Endothelial cell of umbilical vein (primary cell): ENCODE measurements around the gene RGS6. TPM values are rescaled to one million over a fixed set of nuclear protein-coding genes. Genes with fewer than 3 reads are reported as not detected.

Experiments
- BruUV-seq: library from RNA; stranded (reverse); fragments of 400-500 nt; replicated peaks from 2 replicates; lab custom pipeline; 2021; lab: Mats Ljungman, UMichigan
- CTCF ChIA-PET: fragments of 300-600, 350-600 bp; sonication (Branson Sonifier 250); formaldehyde crosslinking; loops from one replicate; lab custom pipeline; 2021; ENCODE audit warnings: antibody characterized with exemption, inconsistent platforms; lab: Charles Lee
- POLR2A ChIA-PET: fragments of 300-600, 350-600 bp; sonication (Branson Sonifier 250); formaldehyde crosslinking; loops from one replicate; lab custom pipeline; 2021; ENCODE audit warnings: antibody characterized with exemption, inconsistent platforms; lab: Charles Lee
- DNase-seq: peaks from one replicate; pipeline ENCODE4 v3.0.0-alpha.2; 2011; ENCODE audit warnings: low read depth, low spot score
- FAIRE-seq: peaks from 2 replicates; lab custom pipeline; 2011; peaks lifted over from hg19 to GRCh38; lab: Jason Lieb, UNC
- H2AFZ ChIP-seq: 2 replicates; pipeline ENCODE4 v1.6.0; 2012; ENCODE audit warnings: low read depth, low read length, control low read depth, inconsistent platforms
- H3K27ac ChIP-seq: 2 replicates; pipeline ENCODE4 v1.5.1; 2011; ENCODE audit warnings: low read depth, mild to moderate bottlenecking, control low read depth, low read length, moderate library complexity; ENCODE audit not compliant: insufficient read depth
- H3K27me3 ChIP-seq, 2 experiments: 2 replicates each; pipeline versions ENCODE4 v1.6.0 to v1.6.1; 2011; ENCODE audit warnings: low read length in 2 of 2, mixed read lengths in 1 of 2; ENCODE audit not compliant: control insufficient read depth in 2 of 2, insufficient read depth in 2 of 2
- H3K36me3 ChIP-seq, 2 experiments: 2 replicates in 1 of 2; 3 replicates in 1 of 2; pipeline ENCODE4 v1.5.1; 2011; ENCODE audit warnings: low read length in 2 of 2, mild to moderate bottlenecking in 1 of 2, moderate library complexity in 1 of 2; ENCODE audit not compliant: control insufficient read depth in 2 of 2, insufficient read depth in 2 of 2; ENCODE audit errors: extremely low read depth in 1 of 2
- H3K4me1 ChIP-seq: 3 replicates; pipeline ENCODE4 v1.5.1; 2011; ENCODE audit warnings: mild to moderate bottlenecking, low read length; ENCODE audit not compliant: control insufficient read depth, insufficient read depth; ENCODE audit errors: extremely low read depth
- H3K4me2 ChIP-seq: 2 replicates; pipeline ENCODE4 v1.6.1; 2011; ENCODE audit warnings: low read length, control low read depth, mixed read lengths; ENCODE audit not compliant: insufficient read depth
- H3K4me3 ChIP-seq, 3 experiments: fragments of 200-600 bp in 1 of 3; sonication (generic), shearing (Covaris generic) in 1 of 3; replicated peaks in 1 of 3; 2 replicates each; pipeline ENCODE4 v1.5.1; 2011 to 2016; ENCODE audit warnings: control low read depth in 3 of 3, low read length in 3 of 3, mild to moderate bottlenecking in 2 of 3, inconsistent platforms in 1 of 3, low read depth in 1 of 3, moderate library complexity in 1 of 3; ENCODE audit not compliant: insufficient read depth in 1 of 3
- H3K79me2 ChIP-seq: 2 replicates; pipeline ENCODE4 v1.6.0; 2012; ENCODE audit warnings: low read length, inconsistent platforms; ENCODE audit not compliant: control insufficient read depth, insufficient read depth
- H3K9ac ChIP-seq: replicated peaks from 2 replicates; pipeline ENCODE3; 2011; ENCODE audit warnings: low read length, control low read depth; ENCODE audit not compliant: insufficient read depth; ENCODE audit errors: extremely low read depth
- H3K9me1 ChIP-seq: replicated peaks from 3 replicates; pipeline ENCODE4 v1.6.0; 2011; ENCODE audit warnings: mild to moderate bottlenecking, low read length; ENCODE audit not compliant: control insufficient read depth, insufficient read depth; ENCODE audit errors: extremely low read depth
- H3K9me3 ChIP-seq: replicated peaks from 2 replicates; pipeline ENCODE4 v1.5.1; 2012; ENCODE audit warnings: low read length, inconsistent platforms; ENCODE audit not compliant: control insufficient read depth, insufficient read depth
- H4K20me1 ChIP-seq: replicated peaks from 2 replicates; pipeline ENCODE3; 2011; ENCODE audit warnings: mild to moderate bottlenecking, low read length; ENCODE audit not compliant: control insufficient read depth, insufficient read depth; ENCODE audit errors: extremely low read depth
- CTCF ChIP-seq, 2 donors: IDR thresholded peaks; 1 replicate in 1 of 2; 2 replicates in 1 of 2; pipeline ENCODE4 v1.5.1; 2011; ENCODE audit warnings: low read length in 2 of 2, mild to moderate bottlenecking in 2 of 2, moderate library complexity in 2 of 2, control low read depth in 1 of 2, inconsistent platforms in 1 of 2, low read depth in 1 of 2; ENCODE audit not compliant: insufficient read depth in 1 of 2; ENCODE audit errors: extremely low read depth in 1 of 2
- EZH2 ChIP-seq: IDR thresholded peaks from 2 replicates; pipeline ENCODE4 v1.6.1; 2012; ENCODE audit warnings: borderline replicate concordance, low read depth, mild to moderate bottlenecking, moderate library complexity, low read length, inconsistent platforms; ENCODE audit not compliant: severe bottlenecking
- FOS ChIP-seq: IDR thresholded peaks from 2 replicates; pipeline ENCODE4 v1.6.1; 2011; ENCODE audit warnings: mild to moderate bottlenecking, low read length, moderate library complexity, borderline replicate concordance; ENCODE audit not compliant: insufficient read depth
- GATA2 ChIP-seq: IDR thresholded peaks from 2 replicates; pipeline ENCODE4 v1.7.0; 2011; ENCODE audit warnings: low read depth, mild to moderate bottlenecking, moderate library complexity, mixed read lengths, low read length; ENCODE audit not compliant: insufficient read length, insufficient read depth
- JUN ChIP-seq: IDR thresholded peaks from 2 replicates; pipeline ENCODE4 v1.6.1; 2011; ENCODE audit warnings: borderline replicate concordance, low read depth; ENCODE audit not compliant: insufficient read length, insufficient read depth
- MAX ChIP-seq: IDR thresholded peaks from 2 replicates; pipeline ENCODE4 v1.6.1; 2011; ENCODE audit not compliant: insufficient read depth, insufficient read length
- MYC ChIP-seq: IDR thresholded peaks from one replicate; pipeline ENCODE4 v1.6.1; 2011; ENCODE audit warnings: mild to moderate bottlenecking, low read depth, low read length
- POLR2A ChIP-seq: IDR thresholded peaks from 2 replicates; pipeline ENCODE4 v1.6.1; 2012; ENCODE audit warnings: low read depth, mild to moderate bottlenecking, control low read depth, low read length
- POLR2AphosphoS5 ChIP-seq: IDR thresholded peaks from 2 replicates; pipeline ENCODE4 v1.6.1; 2012; ENCODE audit warnings: low read depth, mild to moderate bottlenecking, control low read depth, low read length, moderate library complexity; ENCODE audit not compliant: insufficient read depth
- dilution Hi-C: fragments of 300-500 bp; cut with MboI; formaldehyde crosslinking; loops from one replicate; pipeline ENCODE4 v1.15.0; 2019; ENCODE audit warnings: low sequenced_read_pairs; ENCODE audit not compliant: extremely low pct_ligation_motif_present
- intact Hi-C: fragments of 100-400 bp; cut with micrococcal nuclease; formaldehyde crosslinking; loops from one replicate; pipeline ENCODE4 v1.10.0; 2022
- polyA plus RNA-seq, 4 experiments: library from polyadenylated mRNA; depleted of rRNA in 3 of 4; stranded (reverse) in 3 of 4; unstranded in 1 of 4; fragments of >200 nt; gene quantifications; 2 replicates each; pipeline versions ENCODE4 v1.2.1 to v1.2.3, GENCODE V29; 2011 to 2012; ENCODE audit warnings: missing spikeins in 1 of 4
- total RNA-seq: library from RNA; stranded (reverse); gene quantifications from 2 replicates; pipeline ENCODE4 v1.2.3, GENCODE V29; 2021

Gene RGS6
- total and polyA plus RNA-seq, 2 donors (not counting 3 experiments of a cell fraction or from before 2014, with no cell fraction given), result not detected

- ChIA-PET POLR2A (no interaction called here), CTCF (interaction anchor here (1.8 kb wide), 1 partner anchor 84 kb away, joined by 4 read pairs; no protein-coding TSS in a partner anchor)
- no peak overlapping the region for H2AFZ ChIP-seq
- H3K27ac ChIP-seq, result no peak overlapping the region
- peaks cover 3 to 5% of the 10 kb centered on the region in 2 experiments for H3K27me3 ChIP-seq
- TF ChIP-seq FOS, result no peak
- TF ChIP-seq MYC, result no peak
- TF ChIP-seq EZH2, result no peak
- TF ChIP-seq POLR2A, result no peak
- TF ChIP-seq CTCF (IDR thresholded peaks at IDR 0.05; ENCODE audit: extremely low read depth in 1 of 2, insufficient read depth in 1 of 2, low read depth in 1 of 2, low read length in 2 of 2), result no peak
- no peak for TF ChIP-seq POLR2AphosphoS5
- TF ChIP-seq JUN, result no peak
- TF ChIP-seq MAX, result no peak
- no peak for TF ChIP-seq GATA2
- H3K4me1 ChIP-seq, result no peaks in the 10 kb centered on the region
- no peak for FAIRE-seq
- H4K20me1 ChIP-seq, result no peaks in the 10 kb centered on the region
- dilution Hi-C loops (no loop called here), intact Hi-C loops (no loop called here)
- H3K4me2 ChIP-seq, result no peak overlapping the region
- no peaks in the 10 kb centered on the region for H3K79me2 ChIP-seq
- H3K9me1 ChIP-seq, result no peaks in the 10 kb centered on the region
- H3K36me3 ChIP-seq, result no peaks in the 10 kb centered on the region
- DNase-seq, result no peak
- BruUV-seq, result no TSS peak
- no peak overlapping the region for H3K9ac ChIP-seq
- no peak overlapping the region for H3K4me3 ChIP-seq
- no peaks in the 10 kb centered on the region for H3K9me3 ChIP-seq
Measured at GRCh38 chr14:72600551-72601330, 668.5 kb downstream of the RGS6 start.
